Measurements from ENCODE around the gene RAB5B. TPM values are rescaled to one million over a fixed set of nuclear protein-coding genes. Genes with fewer than 3 reads are reported as not detected.

RAB5B gene
- total RNA-seq, 1 experiment from 2014 or later = 48.4 TPM

DNA sequence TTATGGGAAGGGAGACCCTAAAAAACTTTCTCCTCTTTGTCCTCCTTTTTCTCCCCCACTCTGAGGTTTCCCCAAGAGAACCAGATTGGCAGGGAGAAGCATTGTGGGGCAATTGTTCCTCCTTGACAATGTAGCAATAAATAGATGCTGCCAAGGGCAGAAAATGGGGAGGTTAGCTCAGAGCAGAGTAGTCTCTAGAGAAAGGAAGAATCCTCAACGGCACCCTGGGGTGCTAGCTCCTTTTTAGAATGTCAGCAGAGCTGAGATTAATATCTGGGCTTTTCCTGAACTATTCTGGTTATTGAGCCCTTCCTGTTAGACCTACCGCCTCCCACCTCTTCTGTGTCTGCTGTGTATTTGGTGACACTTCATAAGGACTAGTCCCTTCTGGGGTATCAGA, 63.3 kb downstream of the RAB5B start:
- no peak overlapping the region for H3K23ac ChIP-seq (ENCODE audit: insufficient read length, low read depth, low read length)
- no peaks in the 10 kb centered on the region for H3K79me1 ChIP-seq (ENCODE audit: insufficient read depth, low read depth, low read length, poor library complexity, severe bottlenecking)
- H3K14ac ChIP-seq (ENCODE audit: insufficient read depth, low read length) = no peak overlapping the region
- no peak overlapping the region for H4K91ac ChIP-seq (ENCODE audit: insufficient read length, low read depth, low read length)
- no peaks in the 10 kb centered on the region for H3K23me2 ChIP-seq (ENCODE audit: insufficient read length, low read depth, low read length, poor library complexity, severe bottlenecking)
- no peak overlapping the region for H3K56ac ChIP-seq (ENCODE audit: insufficient read length, low read depth, low read length)
- H3K4ac ChIP-seq (ENCODE audit: low read depth, low read length) = no peak overlapping the region
- Mint-ChIP-seq H3K4me3 (no peak overlapping the region; a peak in 1 of 5 replicates), H3K4me1 (peaks cover 11 to 19% of the 10 kb centered on the region in 2 experiments), H3K36me3 (ENCODE audit: insufficient read depth in 1 of 3, low read depth in 3 of 3) (peaks cover 18 to 47% (median 41%) of the 10 kb centered on the region in 3 experiments; a peak in 6 of 7 replicates), H3K27ac (peak overlapping the region in 2 of 3 experiments; percentile 3 to 51; a peak in 1 of 7 replicates), H3K27me3 (ENCODE audit: low read depth) (no peaks in the 10 kb centered on the region), H3K9me3 (peaks cover 0 to 3% of the 10 kb centered on the region in 2 experiments; a peak in 1 of 5 replicates)
- no peak overlapping the region for H2AFZ ChIP-seq (ENCODE audit: low read length)
- H2BK15ac ChIP-seq (ENCODE audit: low read depth, low read length) = no peak overlapping the region
- H3K9me3 ChIP-seq (ENCODE audit: control insufficient read depth, low read depth, low read length) = no peaks in the 10 kb centered on the region
- DNase-seq = no peak
- no CpG with 5 or more reads among the region's 2 CpGs for WGBS (ENCODE audit: extremely low coverage, insufficient read length, low lambda C conversion rate)
- H3K4me1 ChIP-seq (ENCODE audit: insufficient read depth, low read length) = no peaks in the 10 kb centered on the region; the same call in 1 of the 2 replicates
- no peak for TF ChIP-seq CTCF (conservative IDR thresholded peaks at IDR 0.05)
- H2BK5ac ChIP-seq (ENCODE audit: insufficient read length, low read length) = no peak overlapping the region
- H4K20me1 ChIP-seq (ENCODE audit: control insufficient read depth, insufficient read depth, insufficient read length) = no peaks in the 10 kb centered on the region
- no peaks in the 10 kb centered on the region for H3K27me3 ChIP-seq (ENCODE audit: insufficient read depth, low read length)
- peaks cover 2% of the 10 kb centered on the region; the same call in 1 of the 2 replicates for H3K79me2 ChIP-seq (ENCODE audit: insufficient read depth, low read length)
- no peak overlapping the region for H3T11ph ChIP-seq (ENCODE audit: low read length)
- H2BK120ac ChIP-seq (ENCODE audit: low read depth, low read length, poor library complexity, severe bottlenecking) = no peak overlapping the region
- no peak overlapping the region for H3K18ac ChIP-seq (ENCODE audit: insufficient read length, low read depth, low read length)
- H2BK12ac ChIP-seq (ENCODE audit: insufficient read length, low read depth, low read length) = no peak overlapping the region
- H3K27ac ChIP-seq (ENCODE audit: insufficient read length, low read depth, low read length) = no peak overlapping the region
- no peak overlapping the region for H4K8ac ChIP-seq (replicated peaks; ENCODE audit: insufficient read length, low read depth, low read length)
- no peak overlapping the region for H3K4me2 ChIP-seq (ENCODE audit: insufficient read depth, insufficient read length, low read length)
- no peak overlapping the region for H2BK20ac ChIP-seq (ENCODE audit: low read depth, low read length, poor library complexity, severe bottlenecking)
- H2AK5ac ChIP-seq (ENCODE audit: insufficient read length, low read length) = no peak overlapping the region
- H4K5ac ChIP-seq (ENCODE audit: insufficient read length, low read depth, low read length) = no peak overlapping the region
- no peak overlapping the region for H3K9ac ChIP-seq (ENCODE audit: extremely low read depth, insufficient read length, low read length)
